HG02943 (cell line): ENCODE results near the gene ARHGAP8.
"Not testable (repeated sequence)": the region's sequence is repeated elsewhere in the genome, so short reads cannot be mapped to it uniquely, and the experiment has no call there.

Experiments used
- ATAC-seq: cut with Tn5 transposase; IDR thresholded peaks from one replicate; pipeline ENCODE4 v1.9.1; 2021; ENCODE audit warnings: mild to moderate bottlenecking, low read depth, moderate library complexity; ENCODE audit not compliant: unreplicated experiment

ARHGAP8 gene

DNA sequence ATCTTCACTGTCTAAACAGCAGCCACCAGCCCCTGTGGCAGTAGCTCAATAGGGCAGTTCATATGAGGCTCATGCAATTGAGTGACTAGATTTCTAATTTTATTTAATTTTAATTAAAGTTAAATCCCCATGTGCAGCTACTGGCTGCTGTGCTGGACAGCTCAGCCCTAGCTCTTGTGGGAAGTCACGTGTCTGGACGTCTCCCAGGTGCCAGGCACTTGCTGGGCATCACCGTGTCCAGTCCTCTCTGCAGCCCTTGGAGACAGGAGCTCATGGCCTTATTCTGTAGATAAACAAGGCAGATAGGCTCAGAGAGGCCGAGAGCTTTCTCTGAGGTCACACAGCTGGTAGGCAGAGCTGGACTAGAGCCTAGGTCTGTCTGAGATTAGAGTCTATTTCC is 95.0 kb downstream of the ARHGAP8 start:
- no peak for ATAC-seq

DNA sequence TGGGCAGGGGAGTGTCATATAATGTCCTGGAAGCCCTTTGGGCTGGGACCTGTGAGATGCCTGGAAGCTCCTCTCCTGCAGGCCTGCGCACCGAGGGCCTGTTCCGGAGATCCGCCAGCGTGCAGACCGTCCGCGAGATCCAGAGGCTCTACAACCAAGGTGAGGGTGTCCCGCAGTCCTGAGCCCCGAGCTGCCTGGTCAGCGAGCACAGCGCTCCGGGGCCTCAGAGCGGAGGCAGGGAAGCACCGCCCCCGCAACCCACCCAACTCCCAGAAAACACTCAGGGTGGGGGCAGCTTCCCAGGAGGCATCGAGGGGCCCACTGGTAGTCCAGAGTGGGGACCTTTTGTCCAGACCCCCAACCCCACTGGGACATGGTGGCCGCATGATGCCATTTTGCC is 95.5 kb downstream of the ARHGAP8 start:
- no peak for ATAC-seq

DNA sequence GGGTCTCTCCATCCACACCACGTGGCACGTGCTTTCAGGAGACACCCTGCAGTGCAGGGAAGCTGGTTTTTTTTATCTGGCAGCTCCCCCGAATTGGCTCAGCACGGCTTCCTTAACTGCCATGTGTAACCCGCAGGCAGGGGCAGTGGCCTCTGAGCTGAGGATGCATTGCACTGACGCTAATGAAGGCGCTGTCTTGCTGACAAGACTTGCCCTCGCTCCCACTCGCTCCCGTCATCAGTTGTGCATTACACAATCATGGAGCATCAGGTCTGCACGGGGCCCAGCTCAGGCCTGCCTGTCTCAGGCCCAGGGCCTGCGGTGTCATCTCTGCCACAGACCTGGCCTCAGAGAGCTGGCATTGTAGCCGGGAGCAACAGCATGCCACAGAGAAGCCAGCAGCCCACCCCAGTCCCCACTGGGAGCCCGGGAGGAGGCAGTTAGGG is 95.9 kb downstream of the ARHGAP8 start:
- no peak for ATAC-seq

DNA sequence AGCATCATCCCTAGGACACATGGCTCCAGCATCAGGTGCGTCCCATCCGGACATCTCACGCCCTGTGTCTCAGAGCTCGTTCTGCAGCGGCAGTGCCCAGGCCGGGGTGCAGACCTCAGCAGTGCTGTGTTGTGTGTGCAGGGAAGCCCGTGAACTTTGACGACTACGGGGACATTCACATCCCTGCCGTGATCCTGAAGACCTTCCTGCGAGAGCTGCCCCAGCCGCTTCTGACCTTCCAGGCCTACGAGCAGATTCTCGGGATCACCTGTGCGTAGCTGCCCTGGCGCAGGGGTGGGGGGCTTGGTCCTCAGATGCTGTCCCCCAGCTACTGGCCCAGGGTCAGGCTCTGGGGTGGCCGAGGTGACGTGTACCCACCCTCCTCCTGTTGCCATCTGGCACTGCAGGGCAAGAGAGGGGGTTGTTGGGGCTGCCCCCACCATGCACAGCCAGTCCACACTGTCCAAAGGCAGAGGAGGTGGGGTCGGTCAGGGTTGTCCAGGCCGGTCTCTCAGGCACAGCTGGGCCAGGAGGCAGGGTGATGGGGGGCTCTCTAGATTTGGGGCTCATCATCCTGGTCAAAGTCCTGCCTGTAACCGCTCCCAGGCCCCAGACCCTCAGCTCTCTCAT is 96.5 kb downstream of the ARHGAP8 start:
- ATAC-seq, result no peak

DNA sequence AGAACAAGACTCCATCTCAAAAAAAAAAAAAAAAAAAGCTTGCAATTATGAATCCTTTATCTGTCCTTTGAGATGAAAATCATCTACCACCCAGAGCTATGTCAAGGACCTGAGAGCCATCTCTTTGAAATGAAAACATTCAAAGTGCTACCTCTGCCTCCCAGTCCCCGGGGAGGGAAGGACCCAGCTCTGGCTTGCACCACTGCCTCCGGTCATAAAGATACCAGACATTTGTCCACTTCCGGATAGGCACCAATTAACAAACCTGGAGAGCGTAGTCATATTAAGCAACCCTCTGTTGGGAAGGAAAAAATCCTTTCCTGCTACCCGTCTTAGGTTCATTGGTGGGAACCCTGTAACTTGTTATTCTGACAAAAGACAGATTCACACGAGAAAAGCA is 98.6 kb downstream of the ARHGAP8 start:
- no peak for ATAC-seq

DNA sequence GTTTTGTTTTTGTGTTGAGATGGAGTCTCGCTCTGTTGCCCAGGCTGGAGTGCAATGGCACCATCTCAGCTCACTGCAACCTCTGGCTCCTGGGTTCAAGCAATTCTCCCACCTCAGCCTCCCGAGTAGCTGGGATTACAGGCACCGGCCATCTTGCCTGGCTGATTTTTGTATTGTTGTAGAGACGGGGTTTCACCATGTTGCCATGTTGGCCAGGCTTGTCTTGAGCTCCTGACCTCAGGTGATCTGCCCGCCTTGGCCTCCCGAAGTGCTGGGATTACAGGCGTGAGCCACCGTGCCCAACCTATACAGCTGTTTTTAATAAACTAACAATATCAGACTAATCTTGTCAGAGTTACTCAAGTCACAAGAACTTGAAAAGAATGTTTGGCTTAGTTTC is 102.3 kb downstream of the ARHGAP8 start:
- ATAC-seq, result not testable (repeated sequence)

DNA sequence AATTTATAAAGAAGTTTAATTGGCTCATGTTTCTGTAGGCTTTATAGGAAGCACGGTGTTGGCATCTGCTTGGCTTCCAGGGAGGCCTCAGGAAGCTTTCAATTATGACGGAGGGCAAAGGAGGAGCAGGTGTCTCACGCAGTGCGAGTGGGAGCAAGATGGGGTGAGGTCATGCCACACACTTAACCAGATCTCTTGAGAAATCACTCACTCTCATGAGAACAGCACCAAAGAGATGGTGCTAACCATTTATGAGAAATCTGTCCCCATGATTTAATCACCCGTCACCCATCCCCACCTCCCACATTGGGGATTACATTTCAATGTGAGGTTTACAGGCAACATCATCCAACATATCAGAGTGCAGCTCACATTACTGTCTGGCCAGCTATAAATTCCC is 103.5 kb downstream of the ARHGAP8 start:
- ATAC-seq, result no peak

DNA sequence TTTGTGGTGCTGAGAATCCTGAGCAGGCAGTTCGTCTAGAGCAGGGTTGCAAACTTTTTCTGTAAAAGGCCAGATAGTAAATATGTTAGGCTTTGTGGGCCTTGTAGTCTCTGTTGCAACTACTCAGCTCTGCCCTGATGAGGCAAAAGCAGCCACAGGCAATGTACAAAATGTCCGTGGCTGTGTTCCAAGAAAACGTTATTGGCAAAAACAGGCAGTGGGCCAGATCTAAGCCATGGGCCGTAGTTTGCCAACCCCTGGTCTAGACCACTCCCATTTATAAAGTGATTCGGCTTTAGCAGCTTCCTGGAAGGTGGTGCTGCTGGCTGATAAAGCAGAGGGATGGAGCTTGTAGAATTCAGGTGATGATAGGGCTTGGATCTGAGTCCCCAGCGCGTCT is 106.4 kb downstream of the ARHGAP8 start:
- not testable (repeated sequence) for ATAC-seq

DNA sequence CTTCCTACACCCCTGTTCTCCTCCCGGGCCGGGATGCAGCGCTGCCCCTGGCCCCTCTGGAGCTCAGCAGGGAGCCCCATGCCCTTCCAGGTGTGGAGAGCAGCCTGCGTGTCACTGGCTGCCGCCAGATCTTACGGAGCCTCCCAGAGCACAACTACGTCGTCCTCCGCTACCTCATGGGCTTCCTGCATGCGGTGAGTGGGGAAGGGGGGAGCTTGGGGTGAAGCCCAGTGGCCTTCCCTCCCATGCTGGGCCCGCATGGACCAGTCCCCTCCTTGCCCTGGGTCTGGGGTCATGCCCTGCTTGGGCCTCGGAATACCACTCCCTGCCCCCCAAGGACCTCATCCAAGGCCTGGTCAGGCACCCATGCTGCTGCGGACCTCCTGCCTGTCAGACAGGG is 107.3 kb downstream of the ARHGAP8 start:
- no peak for ATAC-seq

DNA sequence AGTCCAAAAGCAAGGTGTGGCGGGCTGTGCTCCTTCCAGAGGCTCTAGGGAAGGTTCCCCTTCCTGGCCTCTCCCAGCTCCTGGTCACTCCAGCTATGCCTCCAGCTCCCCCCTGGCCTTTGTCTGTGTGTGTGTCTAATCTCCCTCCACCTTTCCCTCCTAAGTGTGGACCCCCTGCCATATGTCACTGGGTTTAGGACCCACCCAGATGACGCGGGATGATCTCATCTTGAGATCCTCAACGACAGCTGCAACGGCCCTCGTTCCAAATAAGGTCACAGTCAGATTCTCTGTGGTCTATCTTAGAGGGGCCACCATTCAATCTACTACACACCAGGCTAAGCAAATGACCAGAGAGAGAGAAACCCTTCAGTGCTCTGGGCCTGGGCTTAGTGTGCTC is 107.9 kb downstream of the ARHGAP8 start:
- ATAC-seq, result no peak

DNA sequence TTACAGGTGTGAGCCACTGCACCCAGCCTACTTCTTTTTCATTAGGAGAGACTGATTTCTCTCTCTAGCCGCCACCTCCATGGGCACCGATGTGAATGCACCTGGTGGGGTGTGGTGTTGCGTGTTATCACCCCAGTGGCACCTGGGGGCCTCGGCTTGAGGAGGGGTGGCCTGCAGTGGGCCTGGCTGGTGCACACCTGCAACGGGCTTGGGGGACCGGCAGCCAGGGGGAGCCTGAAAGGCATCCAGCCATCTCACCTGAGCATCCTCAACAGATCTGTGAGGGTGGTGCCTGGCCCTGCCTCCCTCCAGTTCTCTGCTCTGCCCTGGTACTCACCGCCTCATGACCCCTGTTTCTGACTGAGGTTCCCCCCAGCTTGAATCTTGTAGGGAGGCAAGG is 108.9 kb downstream of the ARHGAP8 start:
- no peak for ATAC-seq

DNA sequence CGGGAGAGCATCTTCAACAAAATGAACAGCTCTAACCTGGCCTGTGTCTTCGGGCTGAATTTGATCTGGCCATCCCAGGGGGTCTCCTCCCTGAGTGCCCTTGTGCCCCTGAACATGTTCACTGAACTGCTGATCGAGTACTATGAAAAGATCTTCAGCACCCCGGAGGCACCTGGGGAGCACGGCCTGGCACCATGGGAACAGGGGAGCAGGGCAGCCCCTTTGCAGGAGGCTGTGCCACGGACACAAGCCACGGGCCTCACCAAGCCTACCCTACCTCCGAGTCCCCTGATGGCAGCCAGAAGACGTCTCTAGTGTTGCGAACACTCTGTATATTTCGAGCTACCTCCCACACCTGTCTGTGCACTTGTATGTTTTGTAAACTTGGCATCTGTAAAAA is 109.9 kb downstream of the ARHGAP8 start:
- ATAC-seq, result no peak

DNA sequence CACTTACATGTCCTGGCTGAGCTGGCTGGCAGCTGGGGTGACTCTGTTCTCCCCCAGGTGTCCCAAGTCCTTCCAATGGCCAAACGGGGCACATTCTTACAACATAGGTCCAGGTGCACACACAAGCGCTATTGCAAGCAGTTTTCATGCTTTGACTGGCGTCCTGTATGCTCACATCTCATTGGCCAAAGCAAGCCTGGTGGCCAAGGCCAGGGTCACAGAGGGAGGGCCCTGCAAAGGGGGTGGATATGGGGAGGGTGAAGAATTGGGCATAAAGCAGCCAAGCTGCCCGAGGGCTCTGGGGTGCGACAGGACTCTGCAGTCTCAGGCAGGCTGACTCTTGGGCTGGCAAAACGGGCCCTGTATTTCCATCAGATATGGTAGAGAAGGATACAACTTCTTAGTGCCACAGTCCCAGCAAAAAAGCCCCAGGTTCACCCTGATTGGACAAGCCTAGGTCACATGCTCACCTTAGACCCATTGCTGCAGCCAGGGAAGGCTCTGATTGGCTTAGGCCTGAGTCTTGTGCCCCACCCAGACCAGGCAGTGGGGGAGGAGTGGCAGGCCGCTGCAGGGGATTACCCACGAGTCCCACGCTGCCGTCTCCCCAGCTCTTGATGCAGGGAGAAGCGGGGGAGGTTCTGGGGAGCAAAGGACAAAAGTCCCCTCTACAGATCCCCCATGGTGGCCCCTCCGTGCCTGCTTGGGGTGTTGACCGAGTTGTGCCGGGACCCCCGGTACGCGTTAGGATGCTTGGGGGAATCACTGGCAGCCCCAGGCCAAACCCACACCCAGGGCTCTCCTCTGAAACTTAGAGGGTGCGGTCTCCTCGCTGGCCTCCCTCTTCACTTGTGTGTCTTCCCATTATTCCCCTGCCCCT is 110.8 kb downstream of the ARHGAP8 start:
- ATAC-seq, result no peak

DNA sequence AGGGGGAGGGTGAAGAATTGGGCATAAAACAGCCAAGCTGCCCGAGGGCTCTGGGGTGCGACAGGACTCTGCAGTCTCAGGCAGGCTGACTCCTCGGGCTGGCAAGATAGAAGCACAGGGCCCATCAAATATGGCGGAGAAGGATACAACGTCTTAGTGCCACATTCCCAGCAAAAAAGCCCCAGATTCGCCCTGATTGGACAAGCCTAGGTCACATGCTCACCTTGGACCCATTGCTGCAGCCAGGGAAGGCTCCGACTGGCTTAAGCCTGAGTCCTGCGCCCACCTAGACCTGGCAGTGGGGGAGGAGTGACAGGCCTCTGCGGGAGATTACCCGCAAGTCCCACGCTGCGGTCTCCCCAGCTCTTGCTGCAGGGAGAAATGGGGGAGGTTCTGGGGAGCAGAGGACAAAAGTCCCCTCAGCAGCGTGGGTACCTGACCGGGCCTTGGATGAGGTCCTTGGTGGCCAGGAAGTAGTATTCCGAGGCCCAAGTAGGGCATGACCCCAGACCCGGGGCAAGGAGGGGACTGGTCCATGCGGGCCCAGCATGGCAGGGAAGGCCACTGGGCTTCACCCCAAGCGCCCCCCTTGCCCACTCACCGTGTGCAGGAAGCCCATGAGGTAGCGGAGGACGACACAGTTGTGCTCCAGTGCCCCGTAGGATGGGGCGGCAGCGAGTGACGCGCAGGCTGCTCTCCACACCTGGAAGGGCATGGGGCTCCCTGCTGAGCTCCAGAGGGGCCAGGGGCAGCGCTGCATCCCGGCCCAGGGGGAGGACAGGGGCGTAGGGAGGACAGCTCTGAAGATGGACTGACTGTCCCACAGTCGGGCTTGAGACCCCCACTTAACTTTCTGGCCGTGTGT is 113.0 kb downstream of the ARHGAP8 start:
- ATAC-seq, result no peak

DNA sequence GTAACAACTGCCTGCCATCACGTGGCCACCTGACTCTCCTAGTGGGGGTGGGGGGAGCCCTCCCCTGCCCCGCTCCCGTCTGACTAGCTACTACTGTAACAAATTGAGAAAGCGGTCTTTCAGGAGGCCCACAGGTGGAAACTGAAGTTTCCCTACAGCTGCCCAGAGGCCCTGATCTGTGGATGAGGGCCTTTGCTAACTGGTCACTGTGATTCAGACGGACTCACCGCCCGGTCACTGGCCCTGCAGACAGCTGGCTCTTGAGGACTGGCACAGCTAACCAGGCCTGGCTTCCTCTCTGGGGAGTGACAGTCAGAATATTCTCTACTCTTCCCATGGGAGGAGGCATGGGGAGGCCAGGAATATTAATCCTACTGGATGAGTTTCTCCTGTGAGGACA is 116.8 kb downstream of the ARHGAP8 start:
- no peak for ATAC-seq

DNA sequence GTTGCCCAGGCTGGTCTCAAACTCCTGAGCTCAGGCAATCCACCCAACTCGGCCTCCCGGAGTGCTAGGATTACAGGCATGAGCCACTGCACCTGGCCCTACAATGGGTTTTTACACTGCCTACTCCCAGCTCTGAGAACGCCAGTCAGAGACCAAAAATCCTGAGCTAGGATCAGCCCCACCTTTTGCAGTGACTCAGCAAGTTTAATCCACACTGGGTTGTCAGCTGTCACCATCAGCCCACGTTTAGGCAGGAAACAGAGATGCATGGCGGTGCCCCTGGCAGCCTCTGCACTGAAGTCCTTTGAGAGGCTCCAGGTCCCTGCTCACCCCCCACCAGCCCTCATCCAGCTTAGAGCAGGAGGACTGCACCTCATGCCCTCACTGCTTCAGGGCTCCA is 117.6 kb downstream of the ARHGAP8 start:
- no peak for ATAC-seq

DNA sequence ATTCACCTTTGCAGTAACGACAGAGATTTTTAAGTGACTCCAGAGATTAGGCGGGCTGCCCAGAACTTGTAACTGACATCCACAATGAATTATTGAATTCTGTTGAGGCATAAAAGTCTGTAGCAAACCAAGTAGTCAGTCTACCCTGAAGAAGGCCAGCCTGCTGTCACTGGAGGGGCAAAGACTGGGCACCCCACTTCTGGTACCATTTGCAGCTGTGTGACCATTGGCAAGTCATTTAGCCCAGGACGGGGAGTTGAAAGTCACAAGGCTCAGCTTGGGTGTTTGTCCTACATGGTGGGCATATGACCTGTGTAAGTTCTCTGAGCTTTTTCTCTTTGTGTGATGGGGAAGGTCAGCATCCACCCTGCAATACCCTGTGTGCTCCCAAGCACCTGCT is 119.4 kb downstream of the ARHGAP8 start:
- ATAC-seq, result no peak

DNA sequence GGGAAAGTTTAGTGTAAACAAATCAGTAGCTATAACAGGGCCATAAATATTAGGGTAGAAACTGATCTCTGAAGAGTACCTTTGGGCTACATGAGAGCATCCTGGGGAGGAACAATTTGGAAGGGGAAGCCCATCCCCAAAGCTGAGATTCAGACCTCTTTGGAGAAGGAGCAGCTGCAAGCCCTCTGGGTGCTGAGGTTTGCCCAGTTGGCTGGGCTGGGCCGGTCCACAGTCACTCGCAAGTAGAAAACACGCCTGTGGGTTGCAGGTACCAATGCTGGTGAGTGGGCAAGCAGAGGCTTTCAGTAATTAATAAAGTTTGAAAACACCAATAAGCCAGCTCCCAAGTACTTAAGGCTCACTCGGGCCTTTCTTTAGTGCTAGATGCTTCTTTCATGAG is 124.5 kb downstream of the ARHGAP8 start:
- ATAC-seq, result no peak

DNA sequence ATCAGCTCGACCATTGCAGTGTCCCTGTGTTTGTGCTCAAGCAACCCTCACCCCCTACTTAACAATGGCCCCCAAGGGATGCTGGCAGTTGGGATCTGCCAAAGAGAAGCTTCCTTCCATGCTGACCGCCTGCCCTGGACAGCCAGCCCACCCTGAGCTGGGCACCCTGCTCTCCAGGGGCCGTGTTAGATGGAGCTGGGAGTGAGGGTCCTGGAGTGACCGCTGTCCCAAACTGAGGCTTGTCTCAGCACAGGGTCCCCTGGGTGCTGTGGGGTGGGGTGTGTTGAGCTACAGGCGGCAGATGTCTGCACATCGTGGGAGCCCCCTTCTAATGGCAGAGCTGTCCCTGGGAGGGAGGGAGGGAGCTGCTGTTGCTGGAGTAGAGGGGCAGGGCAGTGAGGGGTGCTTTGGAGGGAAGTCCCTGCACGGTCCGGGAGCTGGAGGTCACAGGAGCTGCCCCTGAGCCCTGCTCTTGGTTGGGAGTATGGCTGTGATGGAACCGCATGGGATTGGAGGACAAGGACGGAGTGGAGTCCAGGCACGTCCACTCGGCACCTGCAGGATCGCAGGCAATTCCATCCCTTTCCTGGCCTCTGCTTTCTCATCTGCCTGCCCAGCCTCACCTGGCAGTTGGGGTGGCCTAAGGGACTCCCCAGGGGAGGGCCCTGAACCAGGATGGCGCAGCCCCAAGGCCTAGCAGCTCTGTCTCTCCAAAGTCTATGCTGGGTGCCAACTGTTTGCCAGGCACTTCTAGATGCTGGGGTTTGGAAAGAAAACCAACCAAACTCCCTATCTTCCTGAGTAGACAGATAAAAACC is 126.3 kb downstream of the ARHGAP8 start:
- ATAC-seq, result no peak

DNA sequence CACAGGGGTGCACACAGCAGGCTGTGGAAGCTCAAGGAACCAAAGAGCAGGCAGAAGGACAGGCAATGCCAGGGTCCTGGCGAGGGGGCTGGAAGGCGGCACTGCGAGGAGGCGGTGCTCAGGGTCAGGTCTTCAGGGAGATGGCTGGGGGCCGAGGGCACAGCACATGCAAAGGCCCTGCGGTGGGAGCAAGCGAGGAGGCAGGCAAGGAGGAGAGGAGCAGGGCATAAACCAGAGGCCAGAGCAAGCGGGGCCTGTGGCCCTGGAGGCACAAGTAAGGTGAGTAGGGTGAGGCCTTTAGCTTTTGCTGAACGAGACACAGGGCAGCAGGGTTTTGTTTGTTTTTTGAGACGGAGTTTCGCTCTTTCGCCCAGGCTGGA is 126.9 kb downstream of the ARHGAP8 start:
- ATAC-seq, result no peak
